GM12891 (cell line): ENCODE data around the gene KCTD11.

Source experiments
- POLR2A ChIP-seq: IDR thresholded peaks from 2 replicates; pipeline ENCODE4 v1.6.1; 2011; ENCODE audit warnings: low read depth, low read length, control low read depth
- TAF1 ChIP-seq: IDR thresholded peaks from 2 replicates; pipeline ENCODE4 v1.6.1; 2011; ENCODE audit warnings: low read depth, low read length, control low read depth

DNA sequence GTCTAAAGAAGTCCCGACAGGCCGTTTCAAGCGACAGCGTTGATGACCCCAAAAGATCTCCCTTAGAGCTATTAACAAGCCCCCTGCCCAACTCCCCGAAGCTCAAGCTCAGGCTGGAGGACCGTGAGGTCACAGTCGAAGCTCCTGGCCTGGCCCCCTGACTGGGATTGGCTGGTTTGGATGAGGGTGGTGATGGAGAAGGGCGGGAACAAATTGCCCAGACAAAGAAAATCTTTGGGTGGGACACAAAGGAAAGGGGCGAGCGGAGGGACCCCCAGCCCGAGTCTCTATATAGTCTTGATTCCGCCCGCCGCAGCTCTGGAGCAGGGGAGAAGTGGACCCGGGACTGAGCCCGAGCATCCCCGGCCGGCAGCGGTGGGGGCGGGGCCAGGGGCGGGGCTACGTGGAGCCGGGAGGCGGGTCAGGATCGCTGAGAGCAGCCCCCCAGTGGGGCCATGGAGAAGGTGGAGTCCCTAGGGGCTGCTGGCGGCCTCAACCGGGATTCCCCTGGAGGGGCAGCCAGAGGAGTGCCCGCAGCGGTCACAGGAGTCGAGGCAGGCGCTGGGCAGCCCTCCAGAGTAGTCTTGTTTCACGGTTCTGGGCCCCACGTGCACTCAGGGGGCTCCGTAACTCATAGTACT lies 21.8 kb upstream of the KCTD11 start:
- TF ChIP-seq POLR2A, result no peak
- no peak for TF ChIP-seq TAF1
